Stimulated activated CD8-positive, alpha-beta memory T cell treated with anti-CD3 and anti-CD28 coated beads, Interleukin-12 subunit alpha, Interleukin-12 subunit beta, amount 100 ng/mL, for 24 hours (primary cell): Measurements from ENCODE around the gene LRRC2.
"Not testable (repeated sequence)": the region's sequence is repeated elsewhere in the genome, so short reads cannot be mapped to it uniquely, and the experiment has no call there.

Experiments used
- DNase-seq: peaks from one replicate; pipeline ENCODE4 v3.0.0-alpha.2; 2020; ENCODE audit errors: extremely low read depth

The LRRC2 gene

GRCh38 chr3:46497556-46498265, 68.4 kb downstream of the LRRC2 start, which contains the start of gene RTP3:
Gene RTP3 (plus strand): TSS chr3:46497976. CDS start chr3:46498063, 87 bp downstream.
- no peak for DNase-seq

- no peak for DNase-seq
Measured at GRCh38 chr3:46496746-46497555, 69.2 kb downstream of the LRRC2 start.

GRCh38 chr3:46495901-46496456, 70.1 kb downstream of the LRRC2 start:
- no peak for DNase-seq

- DNase-seq: not testable (repeated sequence)
Measured at GRCh38 chr3:46494491-46494890, 71.6 kb downstream of the LRRC2 start.

GRCh38 chr3:46492890-46493547, 73.1 kb downstream of the LRRC2 start:
- DNase-seq: no peak

GRCh38 chr3:46491089-46492070, 74.7 kb downstream of the LRRC2 start:
- no peak for DNase-seq

- DNase-seq: no peak
Measured at GRCh38 chr3:46490338-46491084, 75.6 kb downstream of the LRRC2 start.

GRCh38 chr3:46489875-46490274, 76.2 kb downstream of the LRRC2 start:
- no peak for DNase-seq

GRCh38 chr3:46489381-46489780, 76.7 kb downstream of the LRRC2 start:
- no peak for DNase-seq

- DNase-seq: peak; percentile 80
Measured at GRCh38 chr3:46488735-46489361, 77.3 kb downstream of the LRRC2 start.

GRCh38 chr3:46485779-46486175, 80.3 kb downstream of the LRRC2 start:
- no peak for DNase-seq

- no peak for DNase-seq
Measured at GRCh38 chr3:46484911-46485778, 81.0 kb downstream of the LRRC2 start.

- no peak for DNase-seq
Measured at GRCh38 chr3:46484388-46484787, 81.7 kb downstream of the LRRC2 start.

GRCh38 chr3:46483825-46484224, 82.3 kb downstream of the LRRC2 start:
- no peak for DNase-seq

GRCh38 chr3:46482632-46483350, 83.3 kb downstream of the LRRC2 start:
- DNase-seq: no peak

GRCh38 chr3:46481636-46482035, 84.5 kb downstream of the LRRC2 start:
- DNase-seq: no peak

- no peak for DNase-seq
Measured at GRCh38 chr3:46480491-46481195, 85.5 kb downstream of the LRRC2 start.

GRCh38 chr3:46479696-46480095, 86.4 kb downstream of the LRRC2 start:
- DNase-seq: no peak
